GM23248 (cell line): ENCODE results near the gene PRELP. TPM values are rescaled to one million over a fixed set of nuclear protein-coding genes. Genes with fewer than 3 reads are reported as not detected.

Experiments used
- DNase-seq: peaks from one replicate; pipeline ENCODE4 v3.0.0-alpha.2; 2015
- H2AFZ ChIP-seq: fragments of 200-600 bp; sonication (generic); 2 replicates; pipeline ENCODE4 v1.6.1; 2016; ENCODE audit warnings: antibody characterized with exemption
- H3F3A ChIP-seq: fragments of 200-600 bp; sonication (generic); 2 replicates; pipeline ENCODE4 v1.6.1; 2016; ENCODE audit warnings: mild to moderate bottlenecking, antibody characterized with exemption, mixed run types; ENCODE audit not compliant: insufficient read depth
- H3K27ac ChIP-seq: fragments of 200-600 bp; sonication (generic); 2 replicates; pipeline ENCODE4 v1.5.1; 2016; ENCODE audit warnings: mild to moderate bottlenecking
- H3K27me3 ChIP-seq: fragments of 200-600 bp; sonication (generic); replicated peaks from 2 replicates; pipeline ENCODE4 v1.6.1; 2016; ENCODE audit warnings: mild to moderate bottlenecking; ENCODE audit not compliant: insufficient read depth
- H3K36me3 ChIP-seq: fragments of 200-600 bp; sonication (generic); 2 replicates; pipeline ENCODE4 v1.6.1; 2016; ENCODE audit warnings: low read depth, mild to moderate bottlenecking
- H3K4me1 ChIP-seq: fragments of 200-600 bp; sonication (generic); 2 replicates; pipeline ENCODE4 v1.6.1; 2016; ENCODE audit warnings: mild to moderate bottlenecking; ENCODE audit not compliant: insufficient read depth
- H3K4me2 ChIP-seq: fragments of 200-600 bp; sonication (generic); one replicate; pipeline ENCODE4 v1.6.1; 2016; ENCODE audit warnings: mild to moderate bottlenecking; ENCODE audit not compliant: unreplicated experiment
- H3K4me3 ChIP-seq: fragments of 200-600 bp; sonication (generic); 2 replicates; pipeline ENCODE4 v1.5.1; 2016; ENCODE audit warnings: mild to moderate bottlenecking
- H3K79me2 ChIP-seq: fragments of 200-600 bp; sonication (generic); 2 replicates; pipeline ENCODE4 v1.6.1; 2016; ENCODE audit warnings: mild to moderate bottlenecking; ENCODE audit not compliant: insufficient read depth
- H3K9ac ChIP-seq: fragments of 200-600 bp; sonication (generic); 2 replicates; pipeline ENCODE4 v1.6.1; 2016; ENCODE audit warnings: mild to moderate bottlenecking
- H3K9me2 ChIP-seq: fragments of 200-600 bp; sonication (generic); 2 replicates; pipeline ENCODE4 v1.6.1; 2016; ENCODE audit warnings: mixed run types, mild to moderate bottlenecking, moderate library complexity; ENCODE audit not compliant: insufficient read depth
- H3K9me3 ChIP-seq: fragments of 200-600 bp; sonication (generic); one replicate; pipeline ENCODE4 v1.6.1; 2017; ENCODE audit warnings: low read depth
- H4K20me1 ChIP-seq: fragments of 200-600 bp; sonication (generic); 2 replicates; pipeline ENCODE4 v1.6.0; 2016; ENCODE audit not compliant: insufficient read depth
- EZH2 ChIP-seq: fragments of 200-600 bp; sonication (generic); IDR thresholded peaks from 2 replicates; pipeline ENCODE4 v1.6.1; 2018; ENCODE audit warnings: antibody characterized with exemption, mild to moderate bottlenecking; ENCODE audit not compliant: insufficient read depth, poor library complexity, severe bottlenecking
- EZH2phosphoT487 ChIP-seq: fragments of 200-600 bp; sonication (generic); IDR thresholded peaks from 2 replicates; pipeline ENCODE4 v1.6.1; 2018; ENCODE audit warnings: antibody characterized with exemption, moderate library complexity, mild to moderate bottlenecking, low read depth; ENCODE audit not compliant: insufficient read depth
- WGBS, 2 experiments: methylation state at CpG; one replicate each; pipeline ENCODE4 v1.1.6; 2015 to 2017; ENCODE audit warnings: low lambda C conversion rate in 2 of 2, low coverage in 1 of 2; ENCODE audit errors: missing lambda C conversion rate in 2 of 2; 5-methylcytosine and 5-hydroxymethylcytosine counted together
- in situ Hi-C: fragments of 300-500 bp; cut with MboI; formaldehyde crosslinking; loops from 2 replicates; pipeline ENCODE4 v1.15.0; 2020
- polyA plus RNA-seq: library from polyadenylated mRNA; unstranded; fragments of >200 nt; fragmentation: Nextera tagmentation; extraction: Ambion mirVana; gene quantifications from 2 replicates; pipeline ENCODE4 v1.2.1, GENCODE V29; 2016
- total RNA-seq: library from RNA; depleted of rRNA; stranded (reverse); fragments of >200 nt; shearing (Covaris generic); gene quantifications from 2 replicates; pipeline ENCODE4 v1.2.3, GENCODE V29; 2014

The PRELP gene
- total and polyA plus RNA-seq, 2 experiments from 2014 or later: 0.32 to 1.6 TPM

- Histone ChIP-seq H3K9me3 (no peaks in the 10 kb centered on the region), H3K79me2 (no peaks in the 10 kb centered on the region), H3K27ac (no peak overlapping the region), H3K36me3 (no peaks in the 10 kb centered on the region), H3K9me2 (no peaks in the 10 kb centered on the region), H3K27me3 (no peaks in the 10 kb centered on the region), H3K4me1 (peaks cover 38% of the 10 kb centered on the region), H3K4me2 (peak overlapping the region; percentile 12), H3K4me3 (no peak overlapping the region), H3K9ac (no peak overlapping the region), H3F3A (no peaks in the 10 kb centered on the region), H4K20me1 (no peaks in the 10 kb centered on the region), H2AFZ (0 out of 2 replicates have a peak overlapping the region, but pooled peaks have one; percentile 5)
- in situ Hi-C loops: no loop called here
- TF ChIP-seq EZH2phosphoT487: no peak
- no peak for TF ChIP-seq EZH2
- 90 to 91% methylated on average over 17 of the region's 17 CpGs for WGBS, 2 experiments
- no peak for DNase-seq
These were observed 25.0 kb upstream of the PRELP start for GRCh38 chr1:203450479-203451149.

- no peak overlapping the region for H3K4me2 ChIP-seq
- no peak overlapping the region for H3K9ac ChIP-seq
- H3K27me3 ChIP-seq: no peaks in the 10 kb centered on the region
- no peak overlapping the region for H3K4me3 ChIP-seq
- TF ChIP-seq EZH2phosphoT487 (no peak), EZH2 (no peak)
- peaks cover 38% of the 10 kb centered on the region for H3K4me1 ChIP-seq
- no peaks in the 10 kb centered on the region for H3K36me3 ChIP-seq
- no peaks in the 10 kb centered on the region for H3K9me2 ChIP-seq
- no peaks in the 10 kb centered on the region for H3F3A ChIP-seq
- H4K20me1 ChIP-seq: no peaks in the 10 kb centered on the region
- no peaks in the 10 kb centered on the region for H3K9me3 ChIP-seq
- in situ Hi-C loops: no loop called here
- DNase-seq: peak; percentile 16
- WGBS, 2 experiments: 24 to 27% methylated on average over 2 of the region's 2 CpGs
- H2AFZ ChIP-seq: no peak overlapping the region
- H3K79me2 ChIP-seq: no peaks in the 10 kb centered on the region
- H3K27ac ChIP-seq: no peak overlapping the region
These were observed 23.5 kb upstream of the PRELP start for GRCh38 chr1:203451836-203452784.

- in situ Hi-C loops: no loop called here
- H3K27ac ChIP-seq: no peak overlapping the region
- WGBS, 2 experiments: 95 to 96% methylated on average over 5 of the region's 5 CpGs
These were observed 22.6 kb upstream of the PRELP start for GRCh38 chr1:203453016-203453415.

GRCh38 chr1:203453616-203454015, 22.0 kb upstream of the PRELP start:
- Histone ChIP-seq H3K27me3 (no peaks in the 10 kb centered on the region), H3K4me2 (no peak overlapping the region), H3F3A (no peaks in the 10 kb centered on the region), H3K4me1 (peaks cover 29% of the 10 kb centered on the region), H2AFZ (no peak overlapping the region), H3K27ac (no peak overlapping the region), H3K9ac (no peak overlapping the region), H3K9me3 (no peaks in the 10 kb centered on the region), H3K79me2 (no peaks in the 10 kb centered on the region), H3K9me2 (no peaks in the 10 kb centered on the region), H3K36me3 (no peaks in the 10 kb centered on the region), H4K20me1 (no peaks in the 10 kb centered on the region), H3K4me3 (no peak overlapping the region)
- 90 to 93% methylated on average over 5 of the region's 5 CpGs for WGBS, 2 experiments
- no peak for TF ChIP-seq EZH2
- no peak for TF ChIP-seq EZH2phosphoT487
- DNase-seq: no peak
- in situ Hi-C loops: no loop called here

More at GRCh38 chr1:203453016-203453415, 22.6 kb upstream of the PRELP start:
- Histone ChIP-seq H3K4me1 (peaks cover 35% of the 10 kb centered on the region), H3K4me3 (no peak overlapping the region), H3K36me3 (no peaks in the 10 kb centered on the region), H3K9me2 (no peaks in the 10 kb centered on the region), H3K27me3 (no peaks in the 10 kb centered on the region), H3K9ac (no peak overlapping the region), H3F3A (no peaks in the 10 kb centered on the region), H3K4me2 (no peak overlapping the region), H4K20me1 (no peaks in the 10 kb centered on the region), H3K79me2 (no peaks in the 10 kb centered on the region), H3K9me3 (no peaks in the 10 kb centered on the region), H2AFZ (no peak overlapping the region)
- no peak for DNase-seq
- TF ChIP-seq EZH2phosphoT487 (no peak), EZH2 (no peak)
